ENCODE measurements around the gene MSANTD3. TPM values are rescaled to one million over a fixed set of nuclear protein-coding genes. Genes with fewer than 3 reads are reported as not detected.

MSANTD3 gene
- total and polyA plus RNA-seq, 7 experiments from 2014 or later: 3.5 to 13.4 (median 7.5) TPM

DNA sequence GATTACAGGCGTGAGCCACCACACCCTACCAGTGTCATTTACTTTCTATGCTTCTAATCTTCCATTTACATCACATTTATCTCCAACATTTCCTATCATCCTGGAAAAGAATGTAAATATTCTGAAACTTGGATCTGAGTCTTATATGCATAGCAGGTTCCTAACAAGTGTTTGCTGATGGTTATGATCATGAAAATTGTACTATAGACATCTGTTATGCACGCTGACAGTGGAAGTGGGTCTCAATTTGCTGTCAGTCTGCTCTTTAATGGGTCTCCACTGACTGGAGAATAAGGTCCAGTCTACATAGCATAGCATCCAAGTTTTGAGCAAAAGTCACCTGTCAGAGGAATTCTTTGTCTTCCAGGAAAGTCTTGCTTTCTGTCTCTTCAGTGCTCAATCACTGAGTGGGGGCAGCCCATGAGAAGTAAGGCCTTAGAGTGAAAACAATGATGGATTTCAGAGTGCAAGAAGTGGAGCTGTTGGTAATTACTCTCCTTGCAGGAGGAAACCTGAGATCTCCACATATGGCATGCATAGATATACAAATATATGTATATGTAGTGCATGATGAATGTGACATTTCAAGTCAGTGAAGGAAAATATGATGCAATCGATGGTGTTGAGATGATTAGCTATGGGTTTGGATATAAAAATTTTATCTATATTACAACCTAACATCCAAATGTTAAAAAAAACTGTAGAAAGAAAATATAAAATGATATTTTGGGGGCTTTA, 29.2 kb upstream of the MSANTD3 start:
- Histone ChIP-seq H3K4me1 (ENCODE audit: control insufficient read depth in 2 of 2, insufficient read depth in 2 of 2, low read length in 2 of 2) (no peaks in the 10 kb centered on the region), H3K27me3 (ENCODE audit: control insufficient read depth in 2 of 2, insufficient read depth in 2 of 2, low read length in 2 of 2) (no peaks in the 10 kb centered on the region), H3K4me3 (ENCODE audit: low read length) (no peak overlapping the region), H3K9me3 (ENCODE audit: control insufficient read depth in 2 of 3, low read length in 3 of 3) (no peaks in the 10 kb centered on the region), H3K27ac (ENCODE audit: low read depth, low read length) (no peak overlapping the region), H3K36me3 (ENCODE audit: control insufficient read depth in 2 of 3, insufficient read depth in 3 of 3, low read length in 3 of 3) (no peaks in the 10 kb centered on the region)
- Mint-ChIP-seq H3K4me1 (peaks cover 0 to 4% (median 0%) of the 10 kb centered on the region in 7 donors), H3K27ac (no peak overlapping the region), H3K9me3 (peaks cover 0 to 2% (median 0%) of the 10 kb centered on the region in 11 donors), H3K4me3 (no peak overlapping the region), H3K27me3 (peaks cover 0 to 19% (median under 1%) of the 10 kb centered on the region in 5 donors), H3K36me3 (no peaks in the 10 kb centered on the region)
- CTCF ChIA-PET: no interaction called here
- no peak for DNase-seq
- POLR2A ChIA-PET: no interaction called here
- ATAC-seq: no peak
- intact Hi-C loops (cut with micrococcal nuclease): no loop called here

DNA sequence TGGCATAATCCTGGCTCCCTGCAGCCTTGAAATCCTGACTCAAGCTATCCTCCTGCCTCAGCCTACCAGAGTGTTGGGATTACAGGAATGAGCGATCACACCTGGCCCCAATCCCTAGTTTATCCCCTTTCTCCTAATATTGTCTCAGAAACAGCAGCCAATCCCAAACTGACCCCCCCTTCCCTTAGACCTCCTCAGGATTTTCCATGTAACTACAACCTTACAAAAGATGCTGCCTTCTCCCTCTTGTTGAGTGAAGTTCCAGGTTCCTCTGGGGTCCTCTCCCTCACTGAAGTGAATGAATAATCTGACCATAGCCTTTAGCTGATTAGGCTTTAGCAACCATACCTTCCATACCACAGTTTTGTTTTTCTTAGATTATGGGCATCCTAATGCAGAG, 25.9 kb upstream of the MSANTD3 start:
- Mint-ChIP-seq H3K9me3 (no peaks in the 10 kb centered on the region), H3K27me3 (peaks cover under 1 to 28% (median 10%) of the 10 kb centered on the region in 5 donors), H3K4me3 (no peak overlapping the region), H3K4me1 (peaks cover 0 to 2% (median 0%) of the 10 kb centered on the region in 7 donors), H3K36me3 (no peaks in the 10 kb centered on the region), H3K27ac (no peak overlapping the region)
- Histone ChIP-seq H3K9me3 (ENCODE audit: control insufficient read depth in 2 of 3, low read length in 3 of 3) (no peaks in the 10 kb centered on the region), H3K27ac (ENCODE audit: low read depth, low read length) (no peak overlapping the region), H3K27me3 (ENCODE audit: control insufficient read depth in 2 of 2, insufficient read depth in 2 of 2, low read length in 2 of 2) (no peaks in the 10 kb centered on the region), H3K4me3 (ENCODE audit: low read length) (no peak overlapping the region), H3K4me1 (ENCODE audit: control insufficient read depth in 2 of 2, insufficient read depth in 2 of 2, low read length in 2 of 2) (no peaks in the 10 kb centered on the region), H3K36me3 (ENCODE audit: control insufficient read depth in 2 of 3, insufficient read depth in 3 of 3, low read length in 3 of 3) (no peaks in the 10 kb centered on the region)
- no peak for DNase-seq
- CTCF ChIA-PET: no interaction called here
- ATAC-seq: no peak
- POLR2A ChIA-PET: no interaction called here
- intact Hi-C loops (cut with micrococcal nuclease): no loop called here

DNA sequence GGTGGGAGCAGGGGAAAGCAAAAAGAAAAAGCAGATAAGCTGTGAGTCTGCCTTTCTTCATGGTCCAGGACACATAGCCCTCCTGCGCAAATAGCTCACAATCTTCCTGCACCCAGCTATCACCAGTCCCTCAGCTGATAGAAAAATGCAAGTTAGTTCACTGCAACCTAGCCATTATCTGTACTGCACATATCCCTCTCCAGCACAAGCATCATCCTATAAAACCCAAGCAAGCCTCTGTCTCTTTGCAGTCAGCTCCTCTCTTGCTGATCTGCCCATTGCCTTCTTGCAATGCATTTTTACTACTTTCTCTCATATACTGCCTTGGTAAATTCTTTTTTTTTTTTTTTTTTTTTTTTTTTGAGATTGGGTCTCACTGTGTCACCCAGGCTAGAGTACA, 20.0 kb upstream of the MSANTD3 start:
- Mint-ChIP-seq H3K4me1 (peaks cover 3 to 13% (median 11%) of the 10 kb centered on the region in 7 donors), H3K27ac (no peak overlapping the region), H3K27me3 (peaks cover 11 to 35% (median 22%) of the 10 kb centered on the region in 5 donors), H3K36me3 (peaks cover 0 to 8% (median 0%) of the 10 kb centered on the region in 5 donors), H3K4me3 (no peak overlapping the region), H3K9me3 (peaks cover 0 to 5% (median 0%) of the 10 kb centered on the region in 11 donors)
- ATAC-seq (no peak), DNase-seq (no peak)
- Histone ChIP-seq H3K9me3 (ENCODE audit: control insufficient read depth in 2 of 3, low read length in 3 of 3) (no peaks in the 10 kb centered on the region), H3K27me3 (ENCODE audit: control insufficient read depth in 2 of 2, insufficient read depth in 2 of 2, low read length in 2 of 2) (no peaks in the 10 kb centered on the region), H3K4me3 (ENCODE audit: low read length) (no peak overlapping the region), H3K4me1 (ENCODE audit: control insufficient read depth in 2 of 2, insufficient read depth in 2 of 2, low read length in 2 of 2) (peaks cover 7 to 12% of the 10 kb centered on the region in 2 donors), H3K27ac (ENCODE audit: low read depth, low read length) (no peak overlapping the region), H3K36me3 (ENCODE audit: control insufficient read depth in 2 of 3, insufficient read depth in 3 of 3, low read length in 3 of 3) (no peaks in the 10 kb centered on the region)
- ChIA-PET POLR2A (interaction anchor here (0.7 kb wide), 1 partner anchor 11 kb away, joined by 6 read pairs; no protein-coding TSS in a partner anchor), CTCF (no interaction called here)
- intact Hi-C loops (cut with micrococcal nuclease): no loop called here

DNA sequence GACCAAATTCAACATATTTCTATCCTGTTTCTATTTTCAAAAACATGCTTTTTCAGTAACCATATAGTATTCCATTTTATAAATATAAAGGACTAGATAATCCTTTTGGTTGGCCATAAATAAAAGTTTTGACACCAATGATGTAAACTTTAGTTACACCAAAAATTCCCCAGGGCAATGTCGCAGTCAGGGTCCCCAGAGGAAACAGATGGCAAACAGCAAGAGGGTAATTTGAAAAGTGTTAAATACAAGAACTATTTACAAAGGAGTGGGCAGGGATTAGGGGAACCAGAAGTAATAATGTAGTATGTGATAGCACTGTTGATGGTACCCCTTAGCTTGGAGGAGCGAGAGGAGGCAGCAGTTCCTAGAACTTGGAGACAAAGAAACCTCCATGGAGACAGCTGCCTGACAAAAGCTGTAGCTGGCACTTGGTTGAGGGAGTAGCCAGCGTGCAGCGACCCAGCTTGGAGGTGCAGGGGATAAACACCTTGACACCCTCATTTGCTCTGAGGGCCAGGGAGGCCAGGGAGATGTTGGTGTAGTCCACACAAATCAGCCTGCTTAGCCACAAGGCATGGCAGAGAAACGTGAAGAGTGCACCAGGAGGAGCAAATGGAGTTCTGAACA, 18.3 kb upstream of the MSANTD3 start:
- no peak for DNase-seq
- no peaks in the 10 kb centered on the region for H3K36me3 ChIP-seq (ENCODE audit: control insufficient read depth in 2 of 3, insufficient read depth in 3 of 3, low read length in 3 of 3)
- no peak overlapping the region for H3K4me3 ChIP-seq (ENCODE audit: low read length)
- H3K4me1 ChIP-seq (ENCODE audit: control insufficient read depth in 2 of 2, insufficient read depth in 2 of 2, low read length in 2 of 2): peaks cover 10 to 15% of the 10 kb centered on the region in 2 donors
- POLR2A ChIA-PET: no interaction called here
- H3K9me3 ChIP-seq (ENCODE audit: control insufficient read depth in 2 of 3, low read length in 3 of 3): no peaks in the 10 kb centered on the region
- peaks cover 0 to 5% (median 0%) of the 10 kb centered on the region in 11 donors for H3K9me3 Mint-ChIP-seq
- no peaks in the 10 kb centered on the region for H3K27me3 ChIP-seq (ENCODE audit: control insufficient read depth in 2 of 2, insufficient read depth in 2 of 2, low read length in 2 of 2)
- H3K4me1 Mint-ChIP-seq: peaks cover 10 to 16% (median 13%) of the 10 kb centered on the region in 7 donors
- no peak for ATAC-seq
- H3K27ac ChIP-seq (ENCODE audit: low read depth, low read length): no peak overlapping the region
- intact Hi-C loops (cut with micrococcal nuclease): no loop called here
- no peak overlapping the region for H3K4me3 Mint-ChIP-seq
- H3K36me3 Mint-ChIP-seq: peaks cover 0 to 10% (median 0%) of the 10 kb centered on the region in 5 donors
- H3K27ac Mint-ChIP-seq: no peak overlapping the region
- H3K27me3 Mint-ChIP-seq: peaks cover 11 to 32% (median 22%) of the 10 kb centered on the region in 5 donors
- CTCF ChIA-PET: no interaction called here

DNA sequence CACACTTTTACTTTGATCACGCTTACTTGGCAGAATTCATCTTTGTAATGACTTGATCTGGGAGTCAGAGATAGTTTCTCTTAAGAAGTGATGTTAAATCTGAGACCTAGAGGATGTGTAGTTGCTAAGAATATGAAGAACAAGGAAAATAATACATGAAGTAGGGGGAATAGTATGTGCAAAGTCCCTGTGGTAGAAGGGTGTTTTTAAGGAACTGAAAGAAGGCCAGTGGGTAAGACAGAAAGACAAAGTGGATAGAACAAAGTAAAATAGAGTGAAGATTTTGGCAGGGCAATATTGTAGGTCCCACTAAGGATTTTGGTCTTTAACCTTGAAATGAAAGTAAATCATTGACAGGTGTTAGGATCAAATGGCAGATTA, 17.8 kb upstream of the MSANTD3 start:
- POLR2A ChIA-PET: no interaction called here

DNA sequence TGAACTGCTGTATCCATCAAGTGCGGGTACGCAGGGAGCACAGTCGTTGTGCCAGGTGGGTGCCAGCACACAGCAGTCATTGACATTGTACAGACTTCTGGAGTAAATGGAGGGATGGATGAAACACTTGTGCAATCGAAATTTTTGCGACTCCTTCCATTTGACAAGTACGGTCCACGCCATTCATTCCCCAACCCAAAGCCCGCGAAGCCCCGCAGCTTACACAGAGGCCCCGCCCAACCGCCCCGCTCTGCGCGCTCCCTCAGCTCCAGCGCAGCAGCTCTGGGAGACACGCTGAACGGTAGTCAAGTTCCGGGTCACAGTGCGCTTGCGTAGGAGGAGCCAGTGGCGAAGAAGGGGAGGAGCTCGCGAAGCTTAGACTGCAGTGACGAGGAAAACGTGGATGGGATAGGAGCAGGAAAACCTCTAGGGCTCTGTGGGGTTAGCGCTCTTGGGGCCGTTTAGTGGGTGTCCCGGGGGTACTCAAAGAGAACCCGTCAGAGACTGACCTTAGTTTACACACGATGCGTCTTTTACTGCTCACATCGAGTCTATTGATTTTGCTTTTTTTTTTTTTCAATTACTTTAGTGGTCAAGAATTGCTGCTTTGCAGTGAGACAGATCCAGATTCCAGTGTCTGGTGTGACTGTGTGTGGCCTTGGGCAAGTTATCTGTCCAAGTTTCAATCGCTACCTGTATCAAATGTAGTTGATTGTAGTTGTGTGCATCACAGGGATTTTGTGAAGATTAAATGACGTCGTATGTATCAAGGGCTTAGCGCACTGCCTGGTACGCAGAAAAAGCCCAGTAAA, 15.3 kb upstream of the MSANTD3 start:
- peaks cover 0 to 10% (median 0%) of the 10 kb centered on the region in 5 donors for H3K36me3 Mint-ChIP-seq
- Histone ChIP-seq H3K4me1 (ENCODE audit: control insufficient read depth in 2 of 2, insufficient read depth in 2 of 2, low read length in 2 of 2) (peaks cover 10 to 15% of the 10 kb centered on the region in 2 donors), H3K36me3 (ENCODE audit: control insufficient read depth in 2 of 3, insufficient read depth in 3 of 3, low read length in 3 of 3) (no peaks in the 10 kb centered on the region), H3K27me3 (ENCODE audit: control insufficient read depth in 2 of 2, insufficient read depth in 2 of 2, low read length in 2 of 2) (no peaks in the 10 kb centered on the region), H3K9me3 (ENCODE audit: control insufficient read depth in 2 of 3, low read length in 3 of 3) (no peaks in the 10 kb centered on the region), H3K27ac (ENCODE audit: low read depth, low read length) (peak overlapping the region; percentile 55), H3K4me3 (ENCODE audit: low read length) (peak overlapping the region; percentile 91)
- peak; percentile 100 for ATAC-seq
- peak overlapping the region; percentile 56 to 90 (median 84) for H3K27ac Mint-ChIP-seq
- peaks cover 10 to 16% (median 13%) of the 10 kb centered on the region in 7 donors for H3K4me1 Mint-ChIP-seq
- peaks cover 0 to 5% (median 0%) of the 10 kb centered on the region in 11 donors for H3K9me3 Mint-ChIP-seq
- CTCF ChIA-PET: interaction anchor here (0.6 to 1.0 kb wide), 2 partner anchors 15 to 26 kb away, joined by 3 read pairs; partner anchors contain the start of gene MSANTD3
- H3K4me3 Mint-ChIP-seq: peak overlapping the region; percentile 83 to 98 (median 89)
- POLR2A ChIA-PET: interaction anchor here (0.6 to 0.8 kb wide), 2 partner anchors 31 to 591 kb away, joined by 3 read pairs; no protein-coding TSS in a partner anchor
- peaks cover 6 to 21% (median 15%) of the 10 kb centered on the region in 5 donors for H3K27me3 Mint-ChIP-seq
- intact Hi-C loops (cut with micrococcal nuclease): loop anchor here (1.0 to 5.0 kb wide), 9 partner anchors 15 to 1121 kb away; partner anchors contain the start of genes TEX10 (in 2 of the 2), ERP44 (in 1 of the 2), INVS (in 1 of the 2) and MRPL50 (in 1 of the 2)
- DNase-seq: peak; percentile 58 to 87 (median 80)

More for the DNA sequence above, 17.8 kb upstream of the MSANTD3 start:
- Histone ChIP-seq H3K4me3 (ENCODE audit: low read length) (no peak overlapping the region), H3K9me3 (ENCODE audit: control insufficient read depth in 2 of 3, low read length in 3 of 3) (no peaks in the 10 kb centered on the region), H3K27ac (ENCODE audit: low read depth, low read length) (no peak overlapping the region), H3K36me3 (ENCODE audit: control insufficient read depth in 2 of 3, insufficient read depth in 3 of 3, low read length in 3 of 3) (no peaks in the 10 kb centered on the region), H3K27me3 (ENCODE audit: control insufficient read depth in 2 of 2, insufficient read depth in 2 of 2, low read length in 2 of 2) (no peaks in the 10 kb centered on the region), H3K4me1 (ENCODE audit: control insufficient read depth in 2 of 2, insufficient read depth in 2 of 2, low read length in 2 of 2) (peaks cover 10 to 15% of the 10 kb centered on the region in 2 donors)
- no peak for DNase-seq
- Mint-ChIP-seq H3K9me3 (peaks cover 0 to 5% (median 0%) of the 10 kb centered on the region in 11 donors), H3K27ac (no peak overlapping the region), H3K36me3 (peaks cover 0 to 10% (median 0%) of the 10 kb centered on the region in 5 donors), H3K4me3 (peak overlapping the region in 1 of 10 donors; percentile 5), H3K4me1 (peaks cover 10 to 16% (median 13%) of the 10 kb centered on the region in 7 donors), H3K27me3 (peaks cover 11 to 32% (median 22%) of the 10 kb centered on the region in 5 donors)
- intact Hi-C loops (cut with micrococcal nuclease): no loop called here
- CTCF ChIA-PET: no interaction called here
- no peak for ATAC-seq

Data from naive thymus-derived CD4-positive, alpha-beta T cell (primary cell).